PC-9 (cell line): Measurements from ENCODE around the gene SIGMAR1.

Source experiments
- EZH2 ChIP-seq: fragments of 200-600 bp; sonication (generic); IDR thresholded peaks from 2 replicates; pipeline ENCODE4 v1.8.0; 2017; ENCODE audit warnings: antibody characterized with exemption, low read depth
- TF ChIP-seq, protein P1 (sequence below): fragments of 200-600 bp; sonication (generic); conservative IDR thresholded peaks from 2 replicates; pipeline ENCODE4 v1.6.1; 2017; ENCODE audit warnings: mixed run types, antibody characterized with exemption, mild to moderate bottlenecking, moderate library complexity

DNA sequence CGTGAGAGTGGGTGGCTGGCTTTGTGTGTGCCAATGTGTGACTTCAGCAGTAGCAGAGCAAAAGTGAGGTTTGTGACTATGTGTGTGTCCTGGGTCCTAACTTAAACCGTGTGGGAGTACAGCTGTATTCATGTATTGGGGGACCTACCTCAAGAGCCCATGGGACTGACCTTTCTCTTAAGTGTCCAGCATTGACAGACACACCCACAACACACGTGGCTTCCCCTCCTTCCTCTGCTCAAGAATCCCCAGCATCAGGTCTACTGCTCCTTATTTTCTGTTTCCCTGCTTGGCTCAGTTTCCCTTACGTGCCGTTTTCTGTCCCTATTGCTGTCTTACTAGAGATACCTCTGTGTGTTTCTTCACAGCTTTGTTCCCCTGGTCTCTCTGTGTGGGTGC lies 15.0 kb upstream of the SIGMAR1 start:
- no peak for TF ChIP-seq EZH2
- TF ChIP-seq, protein P1, sequence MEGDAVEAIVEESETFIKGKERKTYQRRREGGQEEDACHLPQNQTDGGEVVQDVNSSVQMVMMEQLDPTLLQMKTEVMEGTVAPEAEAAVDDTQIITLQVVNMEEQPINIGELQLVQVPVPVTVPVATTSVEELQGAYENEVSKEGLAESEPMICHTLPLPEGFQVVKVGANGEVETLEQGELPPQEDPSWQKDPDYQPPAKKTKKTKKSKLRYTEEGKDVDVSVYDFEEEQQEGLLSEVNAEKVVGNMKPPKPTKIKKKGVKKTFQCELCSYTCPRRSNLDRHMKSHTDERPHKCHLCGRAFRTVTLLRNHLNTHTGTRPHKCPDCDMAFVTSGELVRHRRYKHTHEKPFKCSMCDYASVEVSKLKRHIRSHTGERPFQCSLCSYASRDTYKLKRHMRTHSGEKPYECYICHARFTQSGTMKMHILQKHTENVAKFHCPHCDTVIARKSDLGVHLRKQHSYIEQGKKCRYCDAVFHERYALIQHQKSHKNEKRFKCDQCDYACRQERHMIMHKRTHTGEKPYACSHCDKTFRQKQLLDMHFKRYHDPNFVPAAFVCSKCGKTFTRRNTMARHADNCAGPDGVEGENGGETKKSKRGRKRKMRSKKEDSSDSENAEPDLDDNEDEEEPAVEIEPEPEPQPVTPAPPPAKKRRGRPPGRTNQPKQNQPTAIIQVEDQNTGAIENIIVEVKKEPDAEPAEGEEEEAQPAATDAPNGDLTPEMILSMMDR = no peak
